Keratinocyte (primary cell): ENCODE results near the gene APCDD1. TPM values are rescaled to one million over a fixed set of nuclear protein-coding genes. Genes with fewer than 3 reads are reported as not detected.

Experiments used
- DNase-seq: peaks from one replicate; pipeline ENCODE4 v3.0.0-alpha.2; 2011; ENCODE audit warnings: low read depth, missing footprints, low spot score
- FAIRE-seq: peaks from 2 replicates; lab custom pipeline; 2011; peaks lifted over from hg19 to GRCh38; lab: Jason Lieb, UNC
- H2AFZ ChIP-seq: 2 replicates; pipeline ENCODE4 v1.6.0; 2012; ENCODE audit warnings: low read length, control low read depth, inconsistent platforms; ENCODE audit not compliant: control insufficient read depth
- H3K27ac ChIP-seq: 2 replicates; pipeline ENCODE4 v1.5.1; 2011; ENCODE audit warnings: low read length; ENCODE audit not compliant: control insufficient read depth, insufficient read depth
- H3K27me3 ChIP-seq: 3 replicates; pipeline ENCODE4 v1.6.0; 2011; ENCODE audit warnings: low read length; ENCODE audit not compliant: control insufficient read depth, insufficient read depth; ENCODE audit errors: extremely low read depth
- H3K36me3 ChIP-seq, 2 experiments: 2 replicates in 1 of 2; 3 replicates in 1 of 2; pipeline ENCODE4 v1.5.1; 2011; ENCODE audit warnings: low read length in 2 of 2, mild to moderate bottlenecking in 1 of 2; ENCODE audit not compliant: control insufficient read depth in 2 of 2, insufficient read depth in 2 of 2; ENCODE audit errors: extremely low read depth in 1 of 2
- H3K4me1 ChIP-seq: 3 replicates; pipeline ENCODE4 v1.5.1; 2011; ENCODE audit warnings: low read length; ENCODE audit not compliant: control insufficient read depth, insufficient read depth; ENCODE audit errors: extremely low read depth
- H3K4me2 ChIP-seq: 3 replicates; pipeline ENCODE4 v1.6.0; 2011; ENCODE audit warnings: low read depth, low read length; ENCODE audit not compliant: control insufficient read depth, insufficient read depth; ENCODE audit errors: extremely low read depth
- H3K4me3 ChIP-seq, 3 experiments: fragments of 200-600 bp in 1 of 3; sonication (generic) in 1 of 3; 2 replicates in 2 of 3; 3 replicates in 1 of 3; pipeline ENCODE4 v1.5.1; 2011 to 2016; ENCODE audit warnings: low read length in 3 of 3, mild to moderate bottlenecking in 3 of 3, control low read depth in 2 of 3, inconsistent platforms in 1 of 3, low read depth in 1 of 3, mixed read lengths in 1 of 3, mixed run types in 1 of 3, moderate library complexity in 1 of 3; ENCODE audit not compliant: control insufficient read depth in 2 of 3, insufficient read depth in 2 of 3; ENCODE audit errors: extremely low read depth in 1 of 3
- H3K79me2 ChIP-seq: 2 replicates; pipeline ENCODE4 v1.6.0; 2012; ENCODE audit warnings: low read length; ENCODE audit not compliant: control insufficient read depth, insufficient read depth
- H3K9ac ChIP-seq: 3 replicates; pipeline ENCODE4 v1.6.0; 2011; ENCODE audit warnings: low read length; ENCODE audit not compliant: control insufficient read depth, insufficient read depth; ENCODE audit errors: extremely low read depth
- H3K9me1 ChIP-seq: 3 replicates; pipeline ENCODE4 v1.6.0; 2011; ENCODE audit warnings: low read length; ENCODE audit not compliant: control insufficient read depth, insufficient read depth; ENCODE audit errors: extremely low read depth
- H3K9me3 ChIP-seq: 2 replicates; pipeline ENCODE4 v1.5.1; 2012; ENCODE audit warnings: low read depth, low read length; ENCODE audit not compliant: control insufficient read depth
- H4K20me1 ChIP-seq: 3 replicates; pipeline ENCODE4 v1.6.0; 2011; ENCODE audit warnings: low read length; ENCODE audit not compliant: control insufficient read depth, insufficient read depth; ENCODE audit errors: extremely low read depth
- EZH2 ChIP-seq: IDR thresholded peaks from one replicate; pipeline ENCODE4 v1.6.1; 2012; ENCODE audit warnings: inconsistent platforms, mild to moderate bottlenecking, low read length, moderate library complexity
- dilution Hi-C: fragments of 300-500 bp; cut with MboI; formaldehyde crosslinking; loops from one replicate; pipeline ENCODE4 v1.7.0; 2020; ENCODE audit warnings: low sequenced_read_pairs; ENCODE audit not compliant: extremely low pct_ligation_motif_present
- polyA plus RNA-seq, 5 experiments: library from polyadenylated mRNA; depleted of rRNA in 3 of 5; stranded (reverse) in 3 of 5; stranded (forward) in 1 of 5; unstranded in 1 of 5; fragments of >200 nt; gene quantifications; 1 replicate in 1 of 5; 2 replicates in 3 of 5; 3 replicates in 1 of 5; pipeline versions ENCODE4 v1.2.1 to v1.2.3, GENCODE V29; 2011 to 2012; ENCODE audit warnings: missing spikeins in 2 of 5, low read depth in 1 of 5, low replicate concordance in 1 of 5
- TF ChIP-seq, protein P1 (sequence below), 3 experiments: IDR thresholded peaks in 1 of 3; conservative IDR thresholded peaks in 1 of 3; optimal IDR thresholded peaks in 1 of 3; 2 replicates in 2 of 3; 3 replicates in 1 of 3; pipeline versions ENCODE3 to v1.5.1; 2011; ENCODE audit warnings: low read length in 3 of 3, mild to moderate bottlenecking in 3 of 3, moderate library complexity in 2 of 3, control low read depth in 1 of 3, inconsistent platforms in 1 of 3; ENCODE audit not compliant: insufficient read depth in 2 of 3; ENCODE audit errors: extremely low read depth in 1 of 3

APCDD1 gene
- polyA plus RNA-seq, 1 donor (not counting 4 experiments of a cell fraction or from before 2014, with no cell fraction given), result 8.5 TPM

DNA sequence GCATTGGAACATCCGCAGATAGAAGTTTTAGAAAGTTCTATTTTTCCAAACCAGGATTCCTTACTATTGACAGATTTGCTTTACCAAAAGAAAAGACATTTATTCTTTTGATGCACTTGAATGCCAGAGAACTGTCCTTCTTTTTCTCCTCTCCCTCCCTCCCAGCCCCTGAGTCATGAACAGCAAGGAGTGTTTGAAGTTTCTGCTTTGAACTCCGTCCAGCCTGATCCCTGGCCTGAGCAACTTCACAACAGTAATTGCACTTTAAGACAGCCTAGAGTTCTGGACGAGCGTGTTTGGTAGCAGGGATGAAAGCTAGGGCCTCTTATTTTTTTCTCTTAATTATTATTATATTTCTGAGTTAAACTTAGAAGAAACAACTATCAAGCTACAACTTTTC, 33.6 kb downstream of the APCDD1 start:
- TF ChIP-seq, protein P1, sequence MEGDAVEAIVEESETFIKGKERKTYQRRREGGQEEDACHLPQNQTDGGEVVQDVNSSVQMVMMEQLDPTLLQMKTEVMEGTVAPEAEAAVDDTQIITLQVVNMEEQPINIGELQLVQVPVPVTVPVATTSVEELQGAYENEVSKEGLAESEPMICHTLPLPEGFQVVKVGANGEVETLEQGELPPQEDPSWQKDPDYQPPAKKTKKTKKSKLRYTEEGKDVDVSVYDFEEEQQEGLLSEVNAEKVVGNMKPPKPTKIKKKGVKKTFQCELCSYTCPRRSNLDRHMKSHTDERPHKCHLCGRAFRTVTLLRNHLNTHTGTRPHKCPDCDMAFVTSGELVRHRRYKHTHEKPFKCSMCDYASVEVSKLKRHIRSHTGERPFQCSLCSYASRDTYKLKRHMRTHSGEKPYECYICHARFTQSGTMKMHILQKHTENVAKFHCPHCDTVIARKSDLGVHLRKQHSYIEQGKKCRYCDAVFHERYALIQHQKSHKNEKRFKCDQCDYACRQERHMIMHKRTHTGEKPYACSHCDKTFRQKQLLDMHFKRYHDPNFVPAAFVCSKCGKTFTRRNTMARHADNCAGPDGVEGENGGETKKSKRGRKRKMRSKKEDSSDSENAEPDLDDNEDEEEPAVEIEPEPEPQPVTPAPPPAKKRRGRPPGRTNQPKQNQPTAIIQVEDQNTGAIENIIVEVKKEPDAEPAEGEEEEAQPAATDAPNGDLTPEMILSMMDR (optimal IDR thresholded peaks at IDR 0.05 in 1 of 3, IDR thresholded peaks at IDR 0.05 in 1 of 3, conservative IDR thresholded peaks at IDR 0.05 in 1 of 3; ENCODE audit: extremely low read depth in 1 of 3, insufficient read depth in 2 of 3, low read length in 3 of 3), result no peak
- TF ChIP-seq EZH2, result no peak
- Histone ChIP-seq H3K4me2 (no peak overlapping the region), H3K27me3 (no peaks in the 10 kb centered on the region), H3K9me3 (no peaks in the 10 kb centered on the region), H3K4me3 (no peak overlapping the region), H3K79me2 (no peaks in the 10 kb centered on the region), H2AFZ (no peak overlapping the region), H3K36me3 (no peaks in the 10 kb centered on the region), H3K9ac (no peak overlapping the region), H3K27ac (no peak overlapping the region), H3K4me1 (no peaks in the 10 kb centered on the region), H3K9me1 (no peaks in the 10 kb centered on the region), H4K20me1 (no peaks in the 10 kb centered on the region)
- DNase-seq (no peak), FAIRE-seq (no peak)
- dilution Hi-C loops, result no loop called here

DNA sequence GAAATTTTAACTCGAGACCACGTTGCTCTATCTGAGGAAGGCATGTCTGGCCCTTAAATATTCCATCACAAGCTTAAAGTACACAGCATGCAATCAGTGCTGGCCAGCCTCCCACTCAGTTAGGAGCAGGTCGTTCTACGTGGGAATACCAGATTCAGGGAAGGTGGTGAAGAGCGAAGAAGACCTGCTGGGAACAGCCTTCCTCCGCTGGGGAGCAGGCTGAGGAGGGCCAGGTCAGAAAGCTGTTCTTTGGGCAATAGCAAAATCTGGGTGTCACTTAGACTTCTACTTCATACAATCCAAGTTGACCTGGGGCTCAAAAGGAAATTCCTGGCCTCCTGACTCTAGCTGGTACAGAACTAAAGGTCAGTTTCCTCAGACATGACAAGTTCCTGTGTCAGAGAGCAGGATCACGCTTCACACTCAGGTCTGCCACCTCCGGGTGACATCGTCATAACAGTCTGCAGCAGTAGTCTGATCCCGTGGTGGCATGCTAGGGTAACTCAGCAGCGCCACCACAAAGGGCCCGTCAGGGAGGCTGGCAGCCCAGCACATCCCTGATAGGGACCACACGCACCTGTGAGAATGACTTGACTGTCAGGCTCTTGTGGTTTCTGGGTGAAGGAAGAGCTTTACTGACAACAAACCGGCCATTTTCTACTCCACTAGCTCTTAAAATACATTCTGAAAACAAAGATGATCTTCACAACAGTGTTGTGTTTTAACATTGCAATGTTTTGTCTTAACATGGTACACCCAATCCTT, 36.1 kb downstream of the APCDD1 start:
- DNase-seq, result no peak
- Histone ChIP-seq H3K36me3 (no peaks in the 10 kb centered on the region), H4K20me1 (no peaks in the 10 kb centered on the region), H3K79me2 (no peaks in the 10 kb centered on the region), H3K4me3 (no peak overlapping the region), H3K4me2 (no peak overlapping the region), H3K4me1 (no peaks in the 10 kb centered on the region), H2AFZ (no peak overlapping the region), H3K27me3 (no peaks in the 10 kb centered on the region), H3K27ac (no peak overlapping the region), H3K9ac (no peak overlapping the region), H3K9me1 (no peaks in the 10 kb centered on the region), H3K9me3 (no peaks in the 10 kb centered on the region)
- TF ChIP-seq, protein P1 (optimal IDR thresholded peaks at IDR 0.05 in 1 of 3, IDR thresholded peaks at IDR 0.05 in 1 of 3, conservative IDR thresholded peaks at IDR 0.05 in 1 of 3; ENCODE audit: extremely low read depth in 1 of 3, insufficient read depth in 2 of 3, low read length in 3 of 3), result peak in 1 of 3 experiments; percentile 18
- no peak for TF ChIP-seq EZH2
- dilution Hi-C loops, result no loop called here
- no peak for FAIRE-seq
